ENCODE results near the gene LINC01488.

- TF ChIP-seq, protein P1, sequence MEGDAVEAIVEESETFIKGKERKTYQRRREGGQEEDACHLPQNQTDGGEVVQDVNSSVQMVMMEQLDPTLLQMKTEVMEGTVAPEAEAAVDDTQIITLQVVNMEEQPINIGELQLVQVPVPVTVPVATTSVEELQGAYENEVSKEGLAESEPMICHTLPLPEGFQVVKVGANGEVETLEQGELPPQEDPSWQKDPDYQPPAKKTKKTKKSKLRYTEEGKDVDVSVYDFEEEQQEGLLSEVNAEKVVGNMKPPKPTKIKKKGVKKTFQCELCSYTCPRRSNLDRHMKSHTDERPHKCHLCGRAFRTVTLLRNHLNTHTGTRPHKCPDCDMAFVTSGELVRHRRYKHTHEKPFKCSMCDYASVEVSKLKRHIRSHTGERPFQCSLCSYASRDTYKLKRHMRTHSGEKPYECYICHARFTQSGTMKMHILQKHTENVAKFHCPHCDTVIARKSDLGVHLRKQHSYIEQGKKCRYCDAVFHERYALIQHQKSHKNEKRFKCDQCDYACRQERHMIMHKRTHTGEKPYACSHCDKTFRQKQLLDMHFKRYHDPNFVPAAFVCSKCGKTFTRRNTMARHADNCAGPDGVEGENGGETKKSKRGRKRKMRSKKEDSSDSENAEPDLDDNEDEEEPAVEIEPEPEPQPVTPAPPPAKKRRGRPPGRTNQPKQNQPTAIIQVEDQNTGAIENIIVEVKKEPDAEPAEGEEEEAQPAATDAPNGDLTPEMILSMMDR (IDR thresholded peaks at IDR 0.05) = no peak
- no peak for TF ChIP-seq POLR2AphosphoS5 (IDR thresholded peaks at IDR 0.05)
Observed at GRCh38 chr11:69451289-69451688, 30.2 kb upstream of the LINC01488 start.

Measured in breast epithelium (tissue), 3 donors.